ENCODE results near the gene ECSCR. TPM values are rescaled to one million over a fixed set of nuclear protein-coding genes. Genes with fewer than 3 reads are reported as not detected.

The ECSCR gene
- total and polyA plus RNA-seq, 7 donors = 7.6 to 25.4 (median 13.3) TPM

DNA sequence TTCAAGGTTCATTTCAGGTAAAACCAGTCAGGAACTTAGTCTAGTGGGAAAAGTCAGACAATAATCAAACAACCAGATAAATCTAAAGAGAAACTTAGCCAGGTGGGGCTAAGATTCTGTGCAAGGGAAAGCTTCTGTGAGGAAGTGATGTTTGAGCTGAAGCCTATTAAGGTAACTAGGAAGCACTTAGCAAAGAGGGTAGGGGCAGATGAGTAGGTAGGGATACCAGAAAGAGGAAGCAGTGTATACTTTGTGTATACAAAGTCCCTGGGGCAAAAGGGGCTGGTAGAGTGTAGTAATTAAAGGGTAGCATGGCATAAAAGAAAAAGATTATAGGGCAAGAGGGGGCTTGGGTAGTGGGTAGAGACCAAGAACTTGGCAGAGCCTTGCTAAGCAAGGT, 55.0 kb downstream of the ECSCR start:
- Histone ChIP-seq H3K36me3 (ENCODE audit: insufficient read depth in 1 of 2, low read depth in 1 of 2) (peaks cover 0 to under 1% of the 10 kb centered on the region in 2 donors), H3K27me3 (ENCODE audit: insufficient read depth in 3 of 3, low read length in 2 of 3) (no peaks in the 10 kb centered on the region), H3K4me1 (peaks cover 28% of the 10 kb centered on the region), H3K27ac (no peak overlapping the region), H3K9me3 (no peaks in the 10 kb centered on the region), H3K4me3 (no peak overlapping the region)
- intact Hi-C loops (cut with DNase I) = no loop called here
- DNase-seq (no peak), ATAC-seq (no peak)
- TF ChIP-seq, protein P1, sequence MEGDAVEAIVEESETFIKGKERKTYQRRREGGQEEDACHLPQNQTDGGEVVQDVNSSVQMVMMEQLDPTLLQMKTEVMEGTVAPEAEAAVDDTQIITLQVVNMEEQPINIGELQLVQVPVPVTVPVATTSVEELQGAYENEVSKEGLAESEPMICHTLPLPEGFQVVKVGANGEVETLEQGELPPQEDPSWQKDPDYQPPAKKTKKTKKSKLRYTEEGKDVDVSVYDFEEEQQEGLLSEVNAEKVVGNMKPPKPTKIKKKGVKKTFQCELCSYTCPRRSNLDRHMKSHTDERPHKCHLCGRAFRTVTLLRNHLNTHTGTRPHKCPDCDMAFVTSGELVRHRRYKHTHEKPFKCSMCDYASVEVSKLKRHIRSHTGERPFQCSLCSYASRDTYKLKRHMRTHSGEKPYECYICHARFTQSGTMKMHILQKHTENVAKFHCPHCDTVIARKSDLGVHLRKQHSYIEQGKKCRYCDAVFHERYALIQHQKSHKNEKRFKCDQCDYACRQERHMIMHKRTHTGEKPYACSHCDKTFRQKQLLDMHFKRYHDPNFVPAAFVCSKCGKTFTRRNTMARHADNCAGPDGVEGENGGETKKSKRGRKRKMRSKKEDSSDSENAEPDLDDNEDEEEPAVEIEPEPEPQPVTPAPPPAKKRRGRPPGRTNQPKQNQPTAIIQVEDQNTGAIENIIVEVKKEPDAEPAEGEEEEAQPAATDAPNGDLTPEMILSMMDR (IDR thresholded peaks at IDR 0.05) = no peak

GRCh38 chr5:139406963-139407362, 55.6 kb downstream of the ECSCR start:
- Histone ChIP-seq H3K9me3 (no peaks in the 10 kb centered on the region), H3K27ac (no peak overlapping the region), H3K27me3 (ENCODE audit: insufficient read depth in 3 of 3, low read length in 2 of 3) (no peaks in the 10 kb centered on the region), H3K4me3 (no peak overlapping the region), H3K36me3 (ENCODE audit: insufficient read depth in 1 of 2, low read depth in 1 of 2) (no peaks in the 10 kb centered on the region), H3K4me1 (peaks cover 30% of the 10 kb centered on the region)
- TF ChIP-seq, protein P1 (IDR thresholded peaks at IDR 0.05) = no peak
- 31 to 65% (median 45%) methylated on average over 2 of the region's 2 CpGs for WGBS, 3 donors
- DNase-seq = no peak
- intact Hi-C loops (cut with DNase I) = no loop called here
- no peak for ATAC-seq

DNA sequence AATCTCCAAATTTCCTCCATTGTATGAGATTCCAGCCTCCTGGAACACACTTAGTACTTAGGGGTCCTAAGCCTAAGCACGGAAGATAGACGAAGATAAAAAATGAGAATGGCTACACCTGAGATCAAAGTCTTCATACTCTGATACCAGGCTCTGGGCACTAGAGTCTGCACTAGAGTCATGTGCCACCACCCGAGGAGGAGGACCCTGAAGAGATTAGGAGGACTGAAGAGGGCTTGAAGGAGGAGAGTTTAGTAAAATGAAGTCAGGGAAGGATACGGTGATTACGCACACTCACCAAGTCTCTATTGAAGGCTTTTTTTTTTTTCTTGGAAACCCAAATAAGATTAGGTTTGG, 58.1 kb downstream of the ECSCR start:
- 57 to 70% (median 62%) methylated on average over 5 of the region's 5 CpGs for WGBS, 3 donors
- Histone ChIP-seq H3K9me3 (no peaks in the 10 kb centered on the region), H3K4me1 (peaks cover 16% of the 10 kb centered on the region), H3K27me3 (ENCODE audit: insufficient read depth in 3 of 3, low read length in 2 of 3) (no peaks in the 10 kb centered on the region), H3K27ac (peak overlapping the region; percentile 92), H3K36me3 (ENCODE audit: insufficient read depth in 1 of 2, low read depth in 1 of 2) (peaks cover 0 to 8% of the 10 kb centered on the region in 2 donors), H3K4me3 (peak overlapping the region; percentile 71)
- DNase-seq (no peak), ATAC-seq (peak in 1 of 4 donors; percentile 1)
- intact Hi-C loops (cut with DNase I) = no loop called here
- TF ChIP-seq, protein P1 (IDR thresholded peaks at IDR 0.05) = no peak

DNA sequence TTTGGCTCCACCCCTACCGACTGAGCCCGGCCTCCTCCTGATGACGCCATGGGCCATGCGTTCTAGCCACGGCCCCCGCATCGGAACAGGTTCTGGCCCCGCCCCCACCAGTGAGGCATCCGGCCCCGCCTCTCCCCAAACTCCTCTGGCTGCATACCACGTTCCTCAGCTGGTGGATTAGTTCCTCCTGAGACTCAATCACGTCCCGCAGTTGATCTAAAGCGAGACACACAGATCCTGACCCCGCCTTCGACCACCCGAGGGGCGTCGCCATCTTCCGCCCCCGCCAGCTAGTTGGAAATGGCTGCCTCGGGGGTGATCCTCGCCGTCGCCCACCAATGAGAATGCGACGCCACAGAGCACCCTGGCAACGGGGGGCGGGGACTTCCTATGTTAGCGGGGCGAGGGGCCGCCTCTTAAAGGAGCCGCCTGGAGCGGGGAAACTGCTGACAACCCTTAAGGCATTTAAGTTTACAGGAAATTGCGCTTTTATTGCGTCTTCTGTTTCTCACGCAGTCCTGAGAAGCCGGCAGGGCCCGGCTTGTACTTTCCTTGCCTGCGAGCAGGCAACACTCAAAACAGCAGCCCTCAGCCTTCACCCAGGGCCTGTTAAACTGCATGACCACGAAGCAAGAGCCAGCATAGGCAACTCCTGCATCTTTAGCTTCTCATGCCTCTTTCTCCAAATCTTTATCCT, 58.6 kb downstream of the ECSCR start, which contains the start of gene SPATA24:
TSS of gene SPATA24 (minus strand) at position 303 of the 697 bp plus-strand sequence. CDS start at position 274, 29 bp downstream.
- TF ChIP-seq, protein P1 (IDR thresholded peaks at IDR 0.05) = no peak
- Histone ChIP-seq H3K27me3 (ENCODE audit: insufficient read depth in 3 of 3, low read length in 2 of 3) (no peaks in the 10 kb centered on the region), H3K27ac (peak within 1 kb of the TSS; percentile 92), H3K9me3 (no peaks in the 10 kb centered on the region), H3K4me1 (peaks cover 16% of the 10 kb centered on the region), H3K36me3 (ENCODE audit: insufficient read depth in 1 of 2, low read depth in 1 of 2) (peaks cover 0 to 8% of the 10 kb centered on the region in 2 donors), H3K4me3 (peak within 1 kb of the TSS; percentile 71)
- intact Hi-C loops (cut with DNase I) = no loop called here
- 0 to 1% (median 1%) methylated on average over 41 of the region's 41 CpGs for whole genome bisulfite sequencing, 3 donors
- DNase-seq = peak; percentile 98
- peak; percentile 94 to 97 (median 96) for ATAC-seq

DNA sequence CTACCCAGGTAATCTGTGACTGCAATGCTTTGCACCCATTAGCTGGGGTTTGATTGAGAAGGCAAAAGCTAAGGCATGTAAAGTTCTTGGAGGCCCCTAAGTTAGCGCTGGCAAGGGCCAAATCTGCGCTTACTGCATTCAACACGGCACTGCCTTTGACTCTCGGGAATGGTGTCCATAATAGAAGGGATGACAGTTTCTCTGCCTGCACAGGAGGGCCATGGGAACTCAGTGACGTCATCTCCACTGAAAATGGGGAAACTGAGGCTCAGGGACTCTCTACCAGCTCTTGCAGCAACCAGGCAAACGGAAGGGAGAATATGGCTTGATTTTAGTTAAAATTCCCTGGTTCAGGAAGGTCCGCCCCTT, 59.1 kb downstream of the ECSCR start:
- peak in 1 of 2 donors; percentile 57 for DNase-seq
- Histone ChIP-seq H3K36me3 (ENCODE audit: insufficient read depth in 1 of 2, low read depth in 1 of 2) (peaks cover 0 to 8% of the 10 kb centered on the region in 2 donors), H3K27me3 (ENCODE audit: insufficient read depth in 3 of 3, low read length in 2 of 3) (no peaks in the 10 kb centered on the region), H3K9me3 (no peaks in the 10 kb centered on the region), H3K27ac (peak overlapping the region; percentile 92), H3K4me1 (peaks cover 16% of the 10 kb centered on the region), H3K4me3 (peak overlapping the region; percentile 71)
- TF ChIP-seq, protein P1 (IDR thresholded peaks at IDR 0.05) = no peak
- WGBS, 3 donors = 12 to 20% (median 15%) methylated on average over 7 of the region's 7 CpGs
- peak; percentile 10 to 40 (median 27) for ATAC-seq
- intact Hi-C loops (cut with DNase I) = no loop called here
